ENCODE measurements around the gene FBXL3. TPM values are rescaled to one million over a fixed set of nuclear protein-coding genes. Genes with fewer than 3 reads are reported as not detected.

FBXL3 gene, protein sequence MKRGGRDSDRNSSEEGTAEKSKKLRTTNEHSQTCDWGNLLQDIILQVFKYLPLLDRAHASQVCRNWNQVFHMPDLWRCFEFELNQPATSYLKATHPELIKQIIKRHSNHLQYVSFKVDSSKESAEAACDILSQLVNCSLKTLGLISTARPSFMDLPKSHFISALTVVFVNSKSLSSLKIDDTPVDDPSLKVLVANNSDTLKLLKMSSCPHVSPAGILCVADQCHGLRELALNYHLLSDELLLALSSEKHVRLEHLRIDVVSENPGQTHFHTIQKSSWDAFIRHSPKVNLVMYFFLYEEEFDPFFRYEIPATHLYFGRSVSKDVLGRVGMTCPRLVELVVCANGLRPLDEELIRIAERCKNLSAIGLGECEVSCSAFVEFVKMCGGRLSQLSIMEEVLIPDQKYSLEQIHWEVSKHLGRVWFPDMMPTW
- 27.6 TPM for total RNA-seq
- long read RNA-seq, transcript FBXL3-201 (5 exons, 3,503 nt): major isoform, 55 of 71 reads
- long read RNA-seq, partial matches to known transcripts: 1 of 71 reads
- long read RNA-seq, other reads (novel, unspliced or antisense): 12 of 71 reads

DNA sequence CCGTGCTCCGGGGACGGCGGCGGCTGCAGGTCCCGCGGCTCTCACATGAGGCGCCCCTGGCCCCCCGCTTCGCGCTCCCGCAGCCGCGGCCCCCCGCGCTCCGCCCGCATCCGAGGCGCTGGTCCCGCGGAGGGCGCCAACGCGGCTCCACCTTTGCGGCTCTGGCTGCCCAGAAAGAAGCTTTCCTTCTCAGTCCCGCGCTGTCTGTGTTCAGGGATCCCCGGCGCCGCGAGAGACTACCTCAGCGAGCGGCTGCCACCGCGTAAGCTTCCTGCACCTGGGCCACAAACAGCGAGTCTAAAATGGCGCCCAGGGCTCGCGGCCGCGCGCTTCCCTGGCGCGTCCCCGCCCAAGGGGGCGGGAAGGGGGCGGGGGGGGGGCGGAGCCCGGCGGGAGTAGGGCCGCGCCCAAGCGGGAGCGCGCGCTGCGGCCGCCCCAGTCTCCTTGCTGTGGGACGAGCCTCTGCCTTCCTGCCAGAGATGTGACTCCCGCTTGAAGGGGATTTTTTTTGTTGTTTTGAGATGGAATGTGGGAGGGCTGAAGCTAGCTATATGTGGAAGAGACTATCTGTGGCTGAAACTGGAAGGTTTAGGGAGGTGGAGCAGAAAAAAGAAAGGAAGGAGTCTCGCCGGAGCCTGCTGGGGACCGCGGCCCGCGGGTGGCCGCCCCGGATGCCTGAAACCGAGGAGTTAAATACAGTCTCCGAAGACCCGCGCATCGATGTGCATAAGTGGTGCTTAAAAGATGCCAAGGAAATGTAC is at the start of gene FBXL3:
Gene FBXL3, minus strand, starts transcription at position 299 of the 761 bp plus-strand sequence. CDS start 5,299 bp downstream, outside the sequence.
- DNase-seq (peak; percentile 92), ATAC-seq (ENCODE audit: poor library complexity) (peak; percentile 92)
- intact Hi-C loops (cut with DNase I): no loop called here

DNA sequence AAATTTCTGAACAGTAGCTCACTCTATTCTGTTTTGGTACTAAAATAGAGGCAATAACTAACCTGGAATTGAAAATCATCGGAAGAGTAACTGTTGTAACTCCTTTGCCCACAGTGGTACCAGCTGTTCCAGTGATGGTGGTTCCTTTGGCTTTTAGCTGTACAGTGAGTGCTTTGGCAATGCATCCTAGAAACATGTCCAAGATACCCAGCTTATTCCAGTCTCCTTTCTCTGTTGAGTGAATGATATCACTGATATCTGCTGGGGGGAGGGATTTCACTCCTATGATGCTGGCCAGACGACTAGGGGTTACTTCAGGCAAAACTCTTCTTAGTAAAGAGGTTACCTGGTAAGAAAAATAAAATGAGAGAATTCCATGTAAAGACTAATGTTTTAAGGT is 40.6 kb upstream of the FBXL3 start:
- ATAC-seq (ENCODE audit: poor library complexity) (peak; percentile 94), DNase-seq (no peak)
- intact Hi-C loops (cut with DNase I): no loop called here

DNA sequence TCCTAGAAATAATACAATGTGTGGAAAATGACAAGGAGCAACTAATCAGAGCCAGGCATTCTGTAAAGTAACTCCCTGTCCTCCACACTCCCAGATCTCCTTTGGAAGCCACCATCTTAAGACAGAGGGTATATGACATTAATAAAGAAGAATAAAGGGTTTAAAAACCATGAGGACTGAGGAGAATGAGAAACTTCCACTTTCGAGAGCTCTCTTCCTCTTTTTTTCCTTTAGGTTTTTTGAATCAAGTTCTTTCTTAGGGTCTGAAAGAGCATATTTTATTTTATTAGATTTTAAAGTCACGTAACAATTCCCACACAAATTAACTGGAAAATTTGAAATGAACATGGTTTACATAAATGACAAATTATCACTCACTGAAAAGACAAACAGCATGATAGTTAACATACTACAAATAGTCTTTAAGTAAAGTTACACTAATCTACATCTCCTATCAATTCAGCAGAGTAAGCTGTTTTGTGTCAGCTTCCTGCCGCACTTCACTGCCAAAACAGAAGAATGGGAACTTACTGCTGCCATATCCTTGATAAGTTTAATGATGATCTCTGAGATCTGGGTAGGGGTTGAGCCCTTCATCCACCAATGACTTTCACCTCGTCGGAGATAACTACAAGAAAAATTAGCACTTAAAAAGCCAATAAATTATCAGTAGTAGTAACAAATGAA is 38.6 kb upstream of the FBXL3 start:
- ATAC-seq (ENCODE audit: poor library complexity) (no peak), DNase-seq (no peak)
- intact Hi-C loops (cut with DNase I): no loop called here

DNA sequence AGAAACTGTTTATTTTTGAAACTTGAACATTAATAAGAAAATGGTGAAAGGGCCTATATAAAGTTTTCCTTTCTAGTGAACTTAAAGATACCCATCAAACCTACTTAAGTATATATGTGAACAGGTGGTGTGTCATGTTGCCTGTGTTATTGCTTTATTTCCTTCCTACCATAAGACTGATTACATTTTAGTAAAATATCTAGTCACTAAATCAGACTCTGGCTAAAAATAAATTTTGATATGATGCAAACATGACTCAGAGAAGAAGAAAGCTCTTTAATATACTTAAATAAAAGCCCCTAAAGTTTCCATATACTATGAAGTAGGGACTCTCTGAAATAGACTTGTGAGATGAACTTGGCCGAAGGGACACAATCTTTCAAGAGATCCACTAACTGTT is 35.1 kb upstream of the FBXL3 start:
- intact Hi-C loops (cut with DNase I): no loop called here
- no peak for ATAC-seq (ENCODE audit: poor library complexity)
- DNase-seq: no peak

DNA sequence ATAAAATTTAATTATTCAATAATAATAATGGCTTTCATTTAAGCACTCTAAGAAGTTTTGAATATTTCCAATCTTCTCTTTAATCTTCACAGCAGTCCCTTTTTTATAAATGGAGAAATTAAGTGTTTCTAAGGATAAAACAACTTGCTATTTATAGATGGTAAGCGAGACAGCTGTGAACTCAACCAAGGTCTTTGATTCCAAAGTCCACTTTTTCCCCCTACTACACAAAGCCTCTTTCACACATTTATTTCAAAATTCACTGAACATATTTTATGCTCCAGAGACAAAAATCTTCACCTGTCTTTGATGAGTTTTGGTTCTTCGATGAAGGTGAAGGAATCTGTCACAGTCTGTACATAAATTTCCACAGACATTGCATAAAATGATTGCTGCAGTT is 34.4 kb upstream of the FBXL3 start:
- intact Hi-C loops (cut with DNase I): no loop called here
- ATAC-seq (ENCODE audit: poor library complexity) (no peak), DNase-seq (no peak)

DNA sequence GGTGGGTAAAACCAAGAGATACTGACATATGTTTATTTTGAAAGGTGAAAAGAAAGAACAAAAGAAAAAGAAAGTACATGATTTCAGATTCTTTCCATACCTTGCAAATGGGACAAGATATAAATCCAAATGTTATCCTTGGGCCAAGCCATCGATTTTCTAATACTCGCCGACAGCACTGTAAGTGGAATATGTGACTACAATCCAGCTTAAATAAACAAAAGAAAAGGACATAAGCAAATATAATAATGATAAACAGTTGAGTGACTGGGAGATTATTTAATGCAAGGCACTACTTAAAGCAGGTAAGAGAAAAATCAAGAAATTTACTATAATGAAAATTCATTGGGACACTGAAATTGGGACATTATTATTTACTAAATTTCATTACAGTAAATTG is 29.9 kb upstream of the FBXL3 start:
- intact Hi-C loops (cut with DNase I): no loop called here
- ATAC-seq (ENCODE audit: poor library complexity) (no peak), DNase-seq (no peak)

DNA sequence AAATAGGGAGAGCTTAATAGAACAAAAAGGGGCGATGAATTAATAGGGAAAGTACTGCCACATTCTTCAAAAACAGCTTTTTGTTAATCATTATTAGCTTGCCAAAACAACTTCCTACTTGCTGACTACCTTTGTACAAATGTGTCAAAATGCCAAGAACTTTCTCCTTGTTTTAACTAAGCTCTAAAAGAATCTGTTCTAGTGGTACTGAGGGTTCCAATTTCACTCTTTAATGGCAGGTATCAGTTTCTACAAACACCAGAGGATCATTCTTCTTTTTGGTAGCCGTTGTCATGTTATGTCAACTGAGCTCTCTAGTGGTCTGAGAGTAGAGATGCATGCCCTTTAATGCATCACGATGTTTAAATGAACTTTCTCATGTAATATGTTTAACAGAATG is 29.4 kb upstream of the FBXL3 start:
- DNase-seq: no peak
- no peak for ATAC-seq (ENCODE audit: poor library complexity)
- intact Hi-C loops (cut with DNase I): no loop called here

DNA sequence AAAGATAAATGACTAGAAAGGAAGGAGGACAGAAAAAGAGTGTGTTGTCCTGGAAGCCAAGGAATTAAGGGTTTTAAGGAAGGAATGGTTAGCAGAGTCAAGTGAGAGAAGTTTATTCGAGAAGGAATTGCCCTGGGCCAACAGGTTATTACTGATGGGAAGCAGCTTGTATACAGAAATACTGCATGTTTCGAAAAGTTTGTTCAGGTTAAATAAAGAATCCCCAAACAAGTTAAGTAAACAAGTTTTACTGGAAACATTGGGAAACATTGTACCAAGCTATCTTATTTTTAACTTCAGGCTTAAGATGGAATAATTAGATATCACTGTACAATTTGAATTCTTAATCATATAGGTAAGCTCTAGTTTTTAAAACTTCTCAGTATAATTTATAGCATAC is 28.2 kb upstream of the FBXL3 start:
- intact Hi-C loops (cut with DNase I): no loop called here
- ATAC-seq (ENCODE audit: poor library complexity) (no peak), DNase-seq (no peak)

DNA sequence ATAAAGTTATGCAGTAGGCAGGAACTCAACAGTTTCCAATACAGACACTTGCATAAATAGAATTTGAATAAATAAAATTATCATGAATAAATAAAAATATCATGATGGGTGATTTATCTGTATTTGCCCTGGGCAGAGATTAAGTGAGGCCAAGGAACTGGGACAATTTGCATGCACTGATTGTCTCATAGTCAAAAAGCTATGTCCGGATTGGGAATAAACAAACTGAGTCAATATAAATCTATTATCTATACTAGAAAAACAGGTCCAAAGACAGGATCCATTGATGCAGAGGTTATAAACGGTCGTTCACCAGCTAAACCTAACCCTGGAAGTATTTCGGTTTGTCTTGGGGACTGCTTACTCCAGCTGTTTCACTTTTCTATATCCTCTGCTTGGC is 26.2 kb upstream of the FBXL3 start:
- ATAC-seq (ENCODE audit: poor library complexity) (no peak), DNase-seq (no peak)
- intact Hi-C loops (cut with DNase I): no loop called here

DNA sequence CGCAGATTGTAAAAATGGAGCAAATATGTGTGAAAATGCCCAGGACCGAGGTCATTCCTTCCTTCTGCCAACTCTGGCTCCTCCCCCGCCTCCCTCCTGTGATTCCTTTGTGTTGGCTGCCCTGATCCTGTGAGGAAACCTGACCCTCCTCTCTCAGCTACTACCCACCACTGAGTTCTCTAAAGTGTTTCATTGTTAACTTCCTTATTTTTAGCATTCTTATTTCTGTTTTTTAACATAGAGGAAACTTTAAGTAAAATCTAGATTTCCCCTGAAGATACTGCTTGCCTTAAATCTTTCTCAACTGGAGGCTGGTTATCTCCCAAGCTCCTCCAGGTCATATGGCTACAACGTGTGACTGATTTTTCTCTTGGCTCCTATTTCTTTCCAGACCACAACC is 21.7 kb upstream of the FBXL3 start:
- intact Hi-C loops (cut with DNase I): no loop called here
- DNase-seq: no peak
- no peak for ATAC-seq (ENCODE audit: poor library complexity)

DNA sequence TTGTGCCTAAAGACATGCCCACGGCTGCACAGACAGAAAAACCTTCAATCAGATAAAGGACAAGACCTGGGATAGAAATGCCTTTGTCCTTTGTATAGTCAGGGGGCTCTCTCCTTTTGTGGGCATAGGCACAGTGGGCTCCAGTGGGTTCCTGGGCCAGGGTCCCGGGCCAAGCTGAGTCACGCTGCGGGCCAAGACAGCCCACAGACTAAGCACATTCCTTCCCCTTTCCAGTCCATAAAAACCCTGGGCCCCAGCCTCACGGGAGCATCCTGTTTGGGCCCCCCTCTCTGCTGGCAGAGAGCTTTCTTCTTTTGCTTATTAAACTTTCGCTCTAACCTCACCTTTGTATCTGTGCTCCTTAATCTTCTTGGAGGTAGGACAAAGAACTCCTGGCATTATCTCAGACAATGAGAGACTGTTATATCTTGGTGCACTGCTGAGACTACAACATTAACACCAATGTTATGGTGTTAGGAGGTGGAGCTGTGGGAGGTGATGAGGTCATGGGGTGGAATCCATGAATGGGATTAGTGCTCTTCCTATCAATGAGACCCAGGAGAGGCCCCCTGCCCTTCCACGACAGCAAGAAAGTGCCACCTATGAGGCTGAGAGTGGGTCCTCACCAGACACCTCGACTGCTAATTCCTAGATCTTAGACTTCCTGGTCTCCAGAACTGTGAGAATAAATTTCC is 20.8 kb upstream of the FBXL3 start:
- intact Hi-C loops (cut with DNase I): no loop called here
- ATAC-seq (ENCODE audit: poor library complexity): no peak
- DNase-seq: no peak

DNA sequence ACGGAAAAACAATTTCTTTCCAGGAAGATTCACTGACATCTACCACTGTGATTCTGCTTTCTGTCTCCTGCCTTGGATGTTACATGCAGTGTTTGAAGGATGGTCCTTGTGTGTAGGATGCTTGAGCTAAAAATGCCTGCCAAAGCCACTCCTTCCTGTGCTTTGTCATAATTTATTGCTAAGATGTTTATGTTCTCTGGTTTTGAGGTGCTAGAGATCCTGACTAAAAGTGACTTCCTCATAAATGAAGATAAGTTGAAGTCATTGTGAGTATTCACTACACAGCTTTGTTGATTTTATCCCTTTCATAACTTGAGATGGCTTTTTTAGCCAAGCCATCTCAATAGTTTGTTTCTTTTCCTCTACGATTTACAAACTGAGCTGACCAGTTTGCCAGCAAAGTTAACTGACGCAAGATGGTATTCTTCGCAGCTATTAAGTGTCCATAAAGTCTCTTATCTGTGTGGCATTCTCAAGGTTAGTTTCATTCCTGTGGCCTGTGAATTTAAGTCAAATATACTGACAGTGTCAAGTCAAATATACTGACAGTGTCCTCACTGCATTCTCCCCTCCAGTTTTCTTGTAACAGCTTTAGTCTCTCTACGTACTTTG is 15.7 kb upstream of the FBXL3 start:
- ATAC-seq (ENCODE audit: poor library complexity): no peak
- intact Hi-C loops (cut with DNase I): no loop called here

DNA sequence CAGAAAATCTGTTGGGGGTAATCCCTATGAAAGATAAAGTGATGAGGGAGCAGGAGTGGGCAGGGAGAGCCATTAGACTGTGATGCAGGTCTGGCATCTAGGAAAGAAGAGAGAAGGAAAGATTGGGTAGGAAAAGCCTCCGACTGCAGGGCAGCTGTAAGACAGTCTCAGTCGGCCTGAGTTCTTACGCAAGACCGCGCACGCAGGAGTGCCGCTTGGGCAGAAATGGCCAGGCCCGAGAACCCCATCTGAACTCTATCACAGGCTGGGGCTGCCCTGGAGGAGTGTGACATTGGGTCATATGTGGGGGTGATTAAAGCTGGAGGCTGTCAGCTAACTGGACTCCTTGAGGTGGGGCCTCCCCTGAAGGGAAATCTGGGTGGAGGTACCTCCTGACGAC is 13.9 kb upstream of the FBXL3 start:
- intact Hi-C loops (cut with DNase I): no loop called here
- ATAC-seq (ENCODE audit: poor library complexity) (no peak), DNase-seq (no peak)

More for the DNA sequence above, 15.7 kb upstream of the FBXL3 start:
- DNase-seq: no peak

DNA sequence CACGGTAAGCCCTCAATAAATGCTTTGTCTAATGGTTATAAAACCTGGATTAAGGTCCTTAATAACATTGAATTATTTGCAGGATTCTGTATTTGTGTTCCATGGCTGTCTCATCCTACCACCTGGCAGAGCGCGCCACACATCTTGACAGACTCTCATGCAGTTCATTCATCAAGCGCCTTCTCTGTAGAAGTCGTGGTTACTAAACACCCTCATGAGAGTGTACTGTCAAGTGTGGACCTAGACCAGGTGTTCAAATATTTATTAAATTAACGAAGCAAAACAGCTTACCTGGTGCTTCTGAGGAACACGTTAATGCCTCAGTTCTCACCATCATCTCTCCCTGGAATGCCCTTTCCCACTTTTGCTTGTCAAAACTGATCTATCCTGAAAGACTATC is 13.1 kb upstream of the FBXL3 start:
- intact Hi-C loops (cut with DNase I): no loop called here
- ATAC-seq (ENCODE audit: poor library complexity) (no peak), DNase-seq (no peak)

DNA sequence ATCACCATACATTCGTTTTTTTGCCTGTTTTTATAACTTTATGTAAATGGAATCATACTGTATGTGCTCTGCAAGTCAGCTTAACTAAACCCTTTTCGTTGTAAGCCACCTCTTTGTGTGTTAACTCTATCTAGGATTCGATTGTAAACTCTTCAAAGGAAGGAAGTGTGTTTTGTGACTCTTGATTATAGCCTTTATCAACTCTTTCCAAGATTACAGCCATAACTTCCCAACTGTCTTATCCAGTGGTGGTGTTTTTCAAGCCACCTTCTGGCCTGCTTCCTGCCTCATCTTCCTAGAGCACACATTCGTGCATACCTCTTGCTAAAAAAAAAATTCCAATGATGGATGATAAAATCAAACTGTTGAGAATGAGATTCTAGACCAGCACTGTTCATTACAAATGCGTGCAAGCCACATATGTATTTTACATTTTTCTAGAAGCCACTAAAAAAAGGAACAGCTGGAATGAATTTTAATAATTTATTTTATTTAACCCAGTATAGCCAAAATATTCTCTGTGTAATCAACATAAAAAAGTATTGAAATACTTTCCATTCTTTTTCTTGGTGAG is 12.0 kb upstream of the FBXL3 start:
- no peak for ATAC-seq (ENCODE audit: poor library complexity)
- DNase-seq: no peak
- intact Hi-C loops (cut with DNase I): no loop called here

DNA sequence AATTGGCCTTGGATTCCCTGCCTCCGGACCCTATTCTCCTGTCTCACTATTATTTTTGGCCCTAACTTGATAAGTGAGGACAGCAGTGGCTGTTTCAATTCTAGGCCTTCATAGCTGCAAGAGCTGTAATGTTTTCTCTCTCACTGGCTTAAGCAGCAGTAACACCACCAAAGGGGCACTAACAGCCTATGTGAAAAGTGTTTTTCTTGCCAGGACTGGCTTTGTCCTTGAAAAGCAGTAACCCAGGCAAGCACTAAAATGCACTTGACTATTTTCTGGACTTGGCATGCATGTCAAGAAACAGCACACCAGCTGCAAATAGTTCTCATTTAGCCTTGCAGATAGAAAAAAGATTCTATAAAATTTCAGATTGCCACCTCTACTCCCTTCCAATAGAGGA is 9.3 kb upstream of the FBXL3 start:
- intact Hi-C loops (cut with DNase I): no loop called here
- DNase-seq (no peak), ATAC-seq (ENCODE audit: poor library complexity) (no peak)

DNA sequence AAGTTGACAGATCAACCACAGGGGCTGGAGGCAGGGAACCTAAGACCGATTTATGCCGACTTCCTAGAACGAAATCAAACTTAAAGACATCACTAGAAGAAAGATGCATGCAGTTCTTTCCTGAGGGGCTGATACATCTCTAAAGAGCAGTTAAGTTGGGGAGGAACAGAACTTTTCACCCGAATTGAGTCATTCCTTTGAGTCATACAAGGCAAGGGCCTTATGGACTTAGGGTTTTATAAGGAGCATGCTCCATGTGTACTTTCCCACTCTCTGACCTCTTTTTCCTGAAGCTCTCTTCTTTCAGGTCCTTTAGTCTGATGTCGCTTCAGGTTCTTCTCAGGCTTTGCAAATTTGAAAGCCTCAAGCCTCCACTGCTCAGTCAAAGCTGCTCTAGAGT is 7.9 kb upstream of the FBXL3 start:
- DNase-seq: no peak
- ATAC-seq (ENCODE audit: poor library complexity): no peak
- intact Hi-C loops (cut with DNase I): no loop called here

DNA sequence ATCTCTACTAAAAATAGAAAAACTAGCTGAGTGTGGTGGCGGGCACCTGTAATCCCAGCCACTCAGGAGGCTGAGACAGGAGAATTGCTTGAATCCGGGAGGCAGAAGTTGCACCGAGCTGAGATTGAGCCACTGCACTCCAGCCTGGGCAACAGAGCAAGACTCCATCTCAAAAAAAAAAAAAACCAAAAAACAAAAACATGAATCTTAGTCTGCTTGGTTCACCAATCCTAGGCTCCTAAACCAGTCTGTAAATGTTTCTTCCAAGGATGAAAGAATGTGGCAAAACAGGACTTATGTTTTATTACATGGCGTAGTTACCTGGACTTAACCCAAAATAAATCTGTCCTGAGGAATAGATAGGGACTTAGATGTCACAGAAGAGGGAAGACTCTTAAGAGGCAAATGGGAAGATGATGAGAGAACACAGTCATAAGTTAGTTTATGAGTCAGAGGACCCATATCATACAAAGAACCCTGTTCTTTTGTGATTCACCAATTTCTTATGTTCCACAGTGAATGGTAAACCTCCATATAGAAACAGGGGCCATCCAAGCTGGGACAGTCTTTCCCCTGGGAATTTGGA is 6.9 kb upstream of the FBXL3 start:
- intact Hi-C loops (cut with DNase I): no loop called here
- DNase-seq (no peak), ATAC-seq (ENCODE audit: poor library complexity) (no peak)
